PC-3 (cell line): ENCODE results near the gene FOXP1. TPM values are rescaled to one million over a fixed set of nuclear protein-coding genes. Genes with fewer than 3 reads are reported as not detected.

Experiments used
- ATAC-seq: fragments of 200-7000 bp; cut with Tn5 transposase; 2 replicates; pipeline ENCODE4 v1.9.1; 2020; ENCODE audit warnings: mild to moderate bottlenecking, moderate library complexity
- BruUV-seq: library from RNA; stranded (reverse); fragments of 400-500 nt; replicated peaks from 2 replicates; lab custom pipeline; 2021; lab: Mats Ljungman, UMichigan
- CTCF ChIA-PET: fragments of 300-600 bp; sonication (Branson Sonifier 250); formaldehyde crosslinking; loops from one replicate; lab custom pipeline; 2022; ENCODE audit warnings: antibody characterized with exemption; lab: Charles Lee
- POLR2A ChIA-PET: fragments of 300-600 bp; sonication (Branson Sonifier 250); formaldehyde crosslinking; loops from one replicate; lab custom pipeline; 2022; ENCODE audit warnings: antibody characterized with exemption; ENCODE audit not compliant: unreplicated experiment; lab: Charles Lee
- DNase-seq: peaks from one replicate; pipeline ENCODE4 v3.0.0-alpha.2; 2015
- H2AFZ ChIP-seq: fragments of 300-600 bp; sonication (generic); 2 replicates; pipeline ENCODE4 v1.6.0; 2016; ENCODE audit warnings: antibody characterized with exemption, low read length
- H3F3A ChIP-seq: fragments of 300-600 bp; sonication (generic); one replicate; pipeline ENCODE4 v1.6.0; 2017; ENCODE audit warnings: antibody characterized with exemption, low read length, control low read depth, mild to moderate bottlenecking; ENCODE audit not compliant: unreplicated experiment
- H3K27ac ChIP-seq: fragments of 300-600 bp; sonication (generic); 2 replicates; pipeline ENCODE4 v1.5.1; 2016; ENCODE audit warnings: mild to moderate bottlenecking, low read length
- H3K27me3 ChIP-seq: fragments of 300-600 bp; sonication (generic); 2 replicates; pipeline ENCODE4 v1.6.1; 2016; ENCODE audit warnings: low read length, mixed read lengths
- H3K36me3 ChIP-seq: fragments of 300-600 bp; sonication (generic); 2 replicates; pipeline ENCODE4 v1.6.1; 2016; ENCODE audit warnings: low read depth, mixed run types, low read length, mixed read lengths
- H3K4me1 ChIP-seq: fragments of 300-600 bp; sonication (generic); 2 replicates; pipeline ENCODE4 v1.5.1; 2016; ENCODE audit warnings: low read length; ENCODE audit not compliant: insufficient read depth
- H3K4me2 ChIP-seq: fragments of 300-600 bp; sonication (generic); 2 replicates; pipeline ENCODE4 v1.6.0; 2016; ENCODE audit warnings: low read length
- H3K4me3 ChIP-seq: fragments of 300-600 bp; sonication (generic); 2 replicates; pipeline ENCODE4 v1.5.1; 2016; ENCODE audit warnings: mild to moderate bottlenecking, low read length, mixed read lengths
- H3K79me2 ChIP-seq: fragments of 300-600 bp; sonication (generic); 2 replicates; pipeline ENCODE4 v1.6.1; 2017; ENCODE audit warnings: low read length, mixed read lengths
- H3K9ac ChIP-seq: fragments of 300-600 bp; sonication (generic); 2 replicates; pipeline ENCODE4 v1.6.0; 2016; ENCODE audit warnings: mild to moderate bottlenecking, low read length
- H3K9me2 ChIP-seq: fragments of 300-600 bp; sonication (generic); replicated peaks from 2 replicates; pipeline ENCODE4 v1.6.1; 2016; ENCODE audit warnings: mixed run types, low read length, mixed read lengths
- H3K9me3 ChIP-seq: fragments of 300-600 bp; sonication (generic); 2 replicates; pipeline ENCODE4 v1.6.1; 2016; ENCODE audit warnings: low read length, mixed read lengths
- H4K20me1 ChIP-seq: fragments of 300-600 bp; sonication (generic); 2 replicates; pipeline ENCODE4 v1.6.1; 2016; ENCODE audit warnings: low read length, mixed read lengths
- CTCF ChIP-seq: fragments of 300-600 bp; sonication (generic); conservative IDR thresholded peaks from 2 replicates; pipeline ENCODE4 v1.5.1; 2017; ENCODE audit warnings: antibody characterized with exemption, low read depth, mild to moderate bottlenecking, low read length
- EZH2 ChIP-seq: fragments of 300-600 bp; sonication (generic); IDR thresholded peaks from one replicate; pipeline ENCODE4 v1.6.1; 2017; ENCODE audit warnings: antibody characterized with exemption, mild to moderate bottlenecking, low read length; ENCODE audit not compliant: unreplicated experiment
- EZH2phosphoT487 ChIP-seq: fragments of 300-600 bp; sonication (generic); IDR thresholded peaks from 2 replicates; pipeline ENCODE4 v1.6.1; 2018; ENCODE audit warnings: mild to moderate bottlenecking, antibody characterized with exemption, low read length, borderline replicate concordance
- intact Hi-C: fragments of 100-400 bp; cut with micrococcal nuclease; formaldehyde crosslinking; loops from 2 replicates; pipeline ENCODE4 v1.9.0; 2023
- total RNA-seq: library from RNA; depleted of rRNA; stranded (reverse); fragments of >200 nt; gene quantifications from 2 replicates; pipeline ENCODE4 v1.2.3, GENCODE V29; 2014

The FOXP1 gene
- total RNA-seq, 1 experiment from 2014 or later = 35.3 TPM

- Histone ChIP-seq H3K4me3 (no peak overlapping the region), H3K9me2 (no peaks in the 10 kb centered on the region), H3K27me3 (no peaks in the 10 kb centered on the region), H3K4me2 (no peak overlapping the region), H3K27ac (no peak overlapping the region), H3K9me3 (0 out of 2 replicates have a peak, but pooled peaks cover 4% of the 10 kb centered on the region), H3K9ac (no peak overlapping the region), H2AFZ (no peak overlapping the region), H3K4me1 (no peaks in the 10 kb centered on the region), H3K36me3 (peaks cover 8% of the 10 kb centered on the region), H3F3A (no peaks in the 10 kb centered on the region), H4K20me1 (no peaks in the 10 kb centered on the region), H3K79me2 (no peaks in the 10 kb centered on the region)
- TF ChIP-seq EZH2 (no peak), CTCF (no peak)
- CTCF ChIA-PET = no interaction called here
- DNase-seq (no peak), ATAC-seq (no peak)
- no TSS peak for BruUV-seq
- POLR2A ChIA-PET = no interaction called here
- intact Hi-C loops = no loop called here
Observed at GRCh38 chr3:71486831-71487230, 96.7 kb downstream of the FOXP1 start.

- ATAC-seq (no peak), DNase-seq (no peak)
- H3F3A ChIP-seq = no peaks in the 10 kb centered on the region
- no peak for TF ChIP-seq CTCF
- no peak for TF ChIP-seq EZH2
- TF ChIP-seq EZH2phosphoT487 = no peak
- no TSS peak for BruUV-seq
- H3K9ac ChIP-seq = no peak overlapping the region
- H3K4me2 ChIP-seq = no peak overlapping the region
- H3K79me2 ChIP-seq = no peaks in the 10 kb centered on the region
- CTCF ChIA-PET = no interaction called here
- H3K4me1 ChIP-seq = no peaks in the 10 kb centered on the region
- H3K27ac ChIP-seq = no peak overlapping the region
- POLR2A ChIA-PET = no interaction called here
- no peak overlapping the region for H2AFZ ChIP-seq
- H3K9me2 ChIP-seq = no peaks in the 10 kb centered on the region
- intact Hi-C loops = no loop called here
- H3K27me3 ChIP-seq = no peaks in the 10 kb centered on the region
- H3K9me3 ChIP-seq = no peaks in the 10 kb centered on the region
- H3K36me3 ChIP-seq = no peaks in the 10 kb centered on the region
- H3K4me3 ChIP-seq = no peak overlapping the region
- no peaks in the 10 kb centered on the region for H4K20me1 ChIP-seq
Observed at GRCh38 chr3:71485896-71486295, 97.6 kb downstream of the FOXP1 start.

GRCh38 chr3:71484452-71484851, 99.1 kb downstream of the FOXP1 start:
- intact Hi-C loops = no loop called here
- CTCF ChIA-PET = no interaction called here

More at GRCh38 chr3:71484452-71484851, 99.1 kb downstream of the FOXP1 start:
- Histone ChIP-seq H3K27ac (no peak overlapping the region), H3K9ac (no peak overlapping the region), H2AFZ (no peak overlapping the region), H3K4me3 (no peak overlapping the region), H4K20me1 (no peaks in the 10 kb centered on the region), H3K9me3 (no peaks in the 10 kb centered on the region), H3K4me2 (no peak overlapping the region), H3K36me3 (no peaks in the 10 kb centered on the region), H3K9me2 (no peaks in the 10 kb centered on the region), H3F3A (no peaks in the 10 kb centered on the region), H3K79me2 (no peaks in the 10 kb centered on the region), H3K27me3 (no peaks in the 10 kb centered on the region), H3K4me1 (no peaks in the 10 kb centered on the region)
- no TSS peak for BruUV-seq
- DNase-seq (no peak), ATAC-seq (no peak)
- TF ChIP-seq CTCF (no peak), EZH2phosphoT487 (no peak), EZH2 (no peak)
- POLR2A ChIA-PET = no interaction called here
